IPS-20b (cell line): ENCODE data around the gene MGAT4A.

Experiments
- H3K27ac ChIP-seq: one replicate; pipeline ENCODE4 v1.5.1; 2013; ENCODE audit warnings: low read length
- H3K27me3 ChIP-seq: 2 replicates; pipeline ENCODE4 v1.6.1; 2013; ENCODE audit warnings: mild to moderate bottlenecking, low read length, inconsistent platforms; ENCODE audit not compliant: insufficient read depth
- H3K36me3 ChIP-seq: 2 replicates; pipeline ENCODE4 v1.6.1; 2013; ENCODE audit warnings: low read depth, mild to moderate bottlenecking, inconsistent platforms, low read length, moderate library complexity; ENCODE audit not compliant: insufficient read depth
- H3K4me1 ChIP-seq: 2 replicates; pipeline ENCODE4 v1.6.1; 2013; ENCODE audit warnings: mild to moderate bottlenecking, control low read depth, inconsistent platforms, low read length, moderate library complexity; ENCODE audit not compliant: insufficient read depth
- H3K4me3 ChIP-seq: 2 replicates; pipeline ENCODE4 v1.5.1; 2013; ENCODE audit warnings: mild to moderate bottlenecking, low read length, inconsistent platforms
- H3K9ac ChIP-seq: 2 replicates; pipeline ENCODE4 v1.6.1; 2013; ENCODE audit warnings: low read depth, mild to moderate bottlenecking, inconsistent platforms, low read length, moderate library complexity
- H3K9me3 ChIP-seq: 2 replicates; pipeline ENCODE4 v1.6.1; 2013; ENCODE audit warnings: mild to moderate bottlenecking, low read depth, low read length, inconsistent platforms; ENCODE audit not compliant: insufficient read depth

MGAT4A gene

GRCh38 chr2:98709535-98709934 is 21.4 kb downstream of the MGAT4A start:
- Histone ChIP-seq H3K27ac (no peak overlapping the region), H3K4me1 (no peaks in the 10 kb centered on the region), H3K27me3 (no peaks in the 10 kb centered on the region)

GRCh38 chr2:98708396-98709186 is 22.3 kb downstream of the MGAT4A start:
- Histone ChIP-seq H3K36me3 (no peaks in the 10 kb centered on the region), H3K9ac (no peak overlapping the region), H3K4me3 (no peak overlapping the region), H3K9me3 (no peaks in the 10 kb centered on the region), H3K27me3 (no peaks in the 10 kb centered on the region), H3K4me1 (no peaks in the 10 kb centered on the region), H3K27ac (no peak overlapping the region)

More at GRCh38 chr2:98709535-98709934, 21.4 kb downstream of the MGAT4A start:
- H3K9me3 ChIP-seq: no peaks in the 10 kb centered on the region
- H3K36me3 ChIP-seq: no peaks in the 10 kb centered on the region
- no peak overlapping the region for H3K9ac ChIP-seq
- no peak overlapping the region for H3K4me3 ChIP-seq

- Histone ChIP-seq H3K9ac (no peak overlapping the region), H3K4me3 (no peak overlapping the region), H3K4me1 (no peaks in the 10 kb centered on the region), H3K27ac (no peak overlapping the region), H3K36me3 (no peaks in the 10 kb centered on the region), H3K9me3 (no peaks in the 10 kb centered on the region), H3K27me3 (no peaks in the 10 kb centered on the region)
Measured at GRCh38 chr2:98706591-98706990, 24.3 kb downstream of the MGAT4A start.

GRCh38 chr2:98705333-98705617 is 25.7 kb downstream of the MGAT4A start:
- Histone ChIP-seq H3K36me3 (no peaks in the 10 kb centered on the region), H3K4me3 (no peak overlapping the region), H3K27me3 (no peaks in the 10 kb centered on the region), H3K27ac (no peak overlapping the region), H3K9me3 (no peaks in the 10 kb centered on the region), H3K4me1 (no peaks in the 10 kb centered on the region), H3K9ac (no peak overlapping the region)

GRCh38 chr2:98704499-98705332 is 26.2 kb downstream of the MGAT4A start:
- Histone ChIP-seq H3K27ac (no peak overlapping the region), H3K27me3 (no peaks in the 10 kb centered on the region), H3K36me3 (no peaks in the 10 kb centered on the region), H3K9ac (no peak overlapping the region), H3K9me3 (no peaks in the 10 kb centered on the region), H3K4me3 (no peak overlapping the region), H3K4me1 (no peaks in the 10 kb centered on the region)

- H3K4me1 ChIP-seq: no peaks in the 10 kb centered on the region
- H3K27me3 ChIP-seq: no peaks in the 10 kb centered on the region
- H3K27ac ChIP-seq: no peak overlapping the region
- H3K9me3 ChIP-seq: no peaks in the 10 kb centered on the region
- H3K36me3 ChIP-seq: no peaks in the 10 kb centered on the region
- no peak overlapping the region for H3K4me3 ChIP-seq
- no peak overlapping the region for H3K9ac ChIP-seq
Measured at GRCh38 chr2:98703738-98704137, 27.2 kb downstream of the MGAT4A start.

GRCh38 chr2:98702858-98703620 is 27.9 kb downstream of the MGAT4A start:
- Histone ChIP-seq H3K9me3 (no peaks in the 10 kb centered on the region), H3K4me1 (no peaks in the 10 kb centered on the region), H3K27ac (no peak overlapping the region), H3K4me3 (no peak overlapping the region), H3K9ac (no peak overlapping the region), H3K27me3 (no peaks in the 10 kb centered on the region), H3K36me3 (no peaks in the 10 kb centered on the region)

- Histone ChIP-seq H3K9me3 (no peaks in the 10 kb centered on the region), H3K36me3 (no peaks in the 10 kb centered on the region), H3K27ac (no peak overlapping the region), H3K9ac (no peak overlapping the region), H3K27me3 (no peaks in the 10 kb centered on the region), H3K4me3 (no peak overlapping the region), H3K4me1 (no peaks in the 10 kb centered on the region)
Measured at GRCh38 chr2:98702127-98702802, 28.7 kb downstream of the MGAT4A start.

- Histone ChIP-seq H3K4me1 (no peaks in the 10 kb centered on the region), H3K36me3 (no peaks in the 10 kb centered on the region), H3K9me3 (no peaks in the 10 kb centered on the region), H3K4me3 (no peak overlapping the region), H3K27ac (no peak overlapping the region), H3K9ac (no peak overlapping the region), H3K27me3 (no peaks in the 10 kb centered on the region)
Measured at GRCh38 chr2:98701230-98701629, 29.7 kb downstream of the MGAT4A start.

GRCh38 chr2:98698896-98699295 is 32.0 kb downstream of the MGAT4A start:
- Histone ChIP-seq H3K27me3 (no peaks in the 10 kb centered on the region), H3K4me1 (no peaks in the 10 kb centered on the region), H3K36me3 (no peaks in the 10 kb centered on the region), H3K4me3 (no peak overlapping the region), H3K9ac (no peak overlapping the region), H3K9me3 (no peaks in the 10 kb centered on the region), H3K27ac (no peak overlapping the region)

- Histone ChIP-seq H3K4me1 (no peaks in the 10 kb centered on the region), H3K27me3 (no peaks in the 10 kb centered on the region), H3K4me3 (no peak overlapping the region), H3K9me3 (no peaks in the 10 kb centered on the region), H3K36me3 (no peaks in the 10 kb centered on the region), H3K27ac (no peak overlapping the region), H3K9ac (no peak overlapping the region)
Measured at GRCh38 chr2:98697651-98698337, 33.1 kb downstream of the MGAT4A start.
